NCI-H146 (cell line): ENCODE data around the gene KCMF1.

Experiments used
- DNase-seq: peaks from one replicate; lab custom pipeline; 2025; lab: John Stamatoyannopoulos, UW

KCMF1 gene

GRCh38 chr2:84956334-84957297 lies 14.3 kb upstream of the KCMF1 start:
- DNase-seq: no peak

DNA sequence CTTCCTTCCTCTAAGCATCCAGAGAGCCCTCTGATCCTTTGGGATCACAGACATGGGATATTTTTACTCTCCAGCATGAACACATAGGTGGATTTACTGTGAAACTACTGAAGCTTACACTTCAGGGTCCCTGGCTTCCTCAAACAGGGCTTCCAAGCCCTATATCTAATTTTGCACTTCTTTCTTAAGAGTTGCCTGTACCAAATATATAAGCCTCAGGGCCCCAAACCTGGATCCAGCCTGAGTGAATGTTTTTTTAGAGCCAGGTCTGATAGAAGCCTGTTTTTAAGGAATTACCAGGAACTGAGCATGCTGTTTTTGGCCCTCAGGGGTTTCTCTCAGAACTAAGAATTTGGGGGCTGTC lies 13.2 kb upstream of the KCMF1 start:
- DNase-seq: peak; percentile 24

DNA sequence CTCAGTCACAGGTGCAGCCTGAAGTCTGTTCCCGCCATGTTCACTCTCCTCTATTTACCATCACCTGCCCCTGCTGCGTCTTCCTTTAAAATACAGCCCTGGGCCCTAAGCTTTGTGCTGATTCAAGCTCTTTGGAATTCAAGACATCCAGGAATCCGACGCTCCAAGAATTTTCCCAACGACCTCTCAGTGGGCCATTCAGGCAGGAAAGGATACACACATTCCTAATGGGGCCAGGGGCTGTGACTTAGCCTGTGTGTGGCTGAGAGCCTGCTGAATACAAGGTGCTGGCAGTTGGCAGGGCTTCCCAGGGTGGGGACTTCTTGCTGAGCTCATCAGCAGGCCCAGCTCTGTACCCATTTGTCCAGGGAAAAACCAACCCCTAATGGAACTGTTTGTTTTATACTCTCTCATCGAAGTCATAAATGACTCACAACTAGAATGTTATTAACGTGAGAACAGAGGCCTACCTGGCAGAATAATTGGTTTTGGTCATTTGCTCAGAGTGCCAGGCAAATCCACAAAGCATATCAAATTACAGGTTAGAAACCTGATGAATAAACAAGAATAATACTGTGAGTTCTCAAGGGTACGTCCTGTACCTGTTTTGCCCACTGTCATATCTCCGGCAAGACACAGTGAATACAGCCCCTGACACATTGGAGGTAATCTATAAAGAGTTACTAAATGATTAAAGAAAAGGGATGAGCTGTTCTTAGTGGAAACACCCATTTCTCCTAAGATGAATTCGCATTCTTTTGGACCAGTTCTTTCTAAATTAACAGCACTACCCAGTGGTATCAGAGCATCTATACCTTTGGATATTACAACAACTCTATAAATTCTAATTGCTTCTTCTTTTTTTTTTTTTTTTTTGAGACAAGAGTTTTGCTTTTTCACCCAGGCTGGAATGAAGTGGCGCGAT lies 12.6 kb upstream of the KCMF1 start:
- DNase-seq: peak; percentile 84

DNA sequence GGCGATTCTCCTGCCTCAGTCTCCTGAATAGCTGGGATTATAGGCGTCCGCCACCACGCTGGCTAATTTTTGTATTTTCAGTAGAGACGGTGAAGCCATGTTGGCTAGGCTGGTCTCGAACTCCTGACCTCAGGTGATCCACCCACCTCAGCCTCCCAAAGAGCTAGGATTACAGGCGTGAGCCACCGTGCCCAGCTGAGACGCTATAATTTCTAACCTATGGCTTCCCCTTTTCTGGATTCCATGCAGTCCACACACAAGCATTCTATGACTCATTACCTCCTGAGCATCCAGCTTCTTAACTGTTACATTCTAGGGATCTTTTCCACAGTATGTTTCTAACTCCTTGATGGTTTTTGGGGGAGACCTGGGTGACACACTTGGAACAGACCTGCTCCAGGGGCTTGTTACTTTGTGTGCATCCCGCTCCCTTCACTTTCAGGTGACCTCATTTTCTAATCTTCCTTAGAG lies 11.8 kb upstream of the KCMF1 start:
- DNase-seq: no peak

DNA sequence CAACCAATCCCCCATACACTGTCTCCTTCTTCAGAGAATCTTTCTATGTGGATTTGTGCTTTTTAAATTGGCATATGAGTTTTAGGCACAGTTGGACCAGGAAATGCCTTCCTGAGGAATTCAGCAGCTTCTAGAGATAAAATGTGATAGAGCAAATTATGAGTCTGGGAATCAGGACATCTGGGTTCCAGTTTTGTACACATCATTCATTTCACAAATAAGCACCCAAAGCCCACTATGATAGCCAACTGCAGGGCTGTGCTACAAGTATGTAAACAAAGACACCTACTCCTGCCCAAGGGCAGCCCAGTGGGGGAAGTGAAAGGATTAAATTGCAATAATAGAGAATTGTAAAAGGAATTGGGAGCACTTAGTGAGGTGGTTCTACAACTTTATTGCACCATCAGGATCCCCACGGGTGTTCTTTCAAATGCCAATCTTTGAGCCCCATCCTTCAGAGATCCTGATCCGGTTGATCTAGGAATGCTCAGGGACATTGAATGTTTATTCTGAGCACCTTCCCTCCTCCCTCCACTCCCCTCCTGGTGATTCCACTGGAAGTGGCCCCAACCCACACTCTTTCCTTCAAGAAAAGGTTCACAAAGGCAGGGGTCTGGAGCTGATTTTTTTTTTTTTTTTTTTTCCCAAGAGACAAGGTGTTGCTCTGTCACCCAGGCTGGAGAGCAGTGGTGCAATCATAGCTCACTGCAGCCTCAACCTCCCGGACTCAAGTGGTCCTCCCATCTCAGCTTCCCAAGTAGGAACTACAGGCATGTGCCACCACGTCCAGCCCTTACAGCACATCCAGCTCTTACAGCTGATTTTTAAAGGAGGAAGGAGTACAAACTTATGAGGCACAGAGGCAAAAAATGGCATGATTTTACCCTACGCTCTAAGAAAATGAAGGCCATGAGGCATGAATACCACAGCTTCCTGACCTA lies 11.1 kb upstream of the KCMF1 start:
- peak; percentile 54 for DNase-seq

GRCh38 chr2:84962917-84963316 lies 8.0 kb upstream of the KCMF1 start:
- DNase-seq: no peak

DNA sequence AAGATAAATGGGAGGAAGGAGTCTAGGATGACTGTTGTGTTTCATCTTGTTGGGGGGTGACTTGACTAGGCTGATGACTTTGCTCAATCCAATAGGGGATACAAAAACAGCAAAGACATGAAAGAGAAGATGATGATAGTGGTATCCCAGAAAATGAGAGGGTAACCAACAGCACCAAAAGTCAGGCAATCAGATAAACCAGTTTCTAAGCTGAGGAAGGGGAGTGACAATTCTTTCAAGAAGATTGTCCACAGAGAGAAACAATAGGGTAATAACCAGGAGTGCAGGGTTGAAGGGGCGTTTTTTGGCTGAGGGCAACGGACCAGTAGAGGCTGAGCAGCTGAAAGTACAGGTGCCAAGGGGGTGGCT lies 7.7 kb upstream of the KCMF1 start:
- DNase-seq: no peak

DNA sequence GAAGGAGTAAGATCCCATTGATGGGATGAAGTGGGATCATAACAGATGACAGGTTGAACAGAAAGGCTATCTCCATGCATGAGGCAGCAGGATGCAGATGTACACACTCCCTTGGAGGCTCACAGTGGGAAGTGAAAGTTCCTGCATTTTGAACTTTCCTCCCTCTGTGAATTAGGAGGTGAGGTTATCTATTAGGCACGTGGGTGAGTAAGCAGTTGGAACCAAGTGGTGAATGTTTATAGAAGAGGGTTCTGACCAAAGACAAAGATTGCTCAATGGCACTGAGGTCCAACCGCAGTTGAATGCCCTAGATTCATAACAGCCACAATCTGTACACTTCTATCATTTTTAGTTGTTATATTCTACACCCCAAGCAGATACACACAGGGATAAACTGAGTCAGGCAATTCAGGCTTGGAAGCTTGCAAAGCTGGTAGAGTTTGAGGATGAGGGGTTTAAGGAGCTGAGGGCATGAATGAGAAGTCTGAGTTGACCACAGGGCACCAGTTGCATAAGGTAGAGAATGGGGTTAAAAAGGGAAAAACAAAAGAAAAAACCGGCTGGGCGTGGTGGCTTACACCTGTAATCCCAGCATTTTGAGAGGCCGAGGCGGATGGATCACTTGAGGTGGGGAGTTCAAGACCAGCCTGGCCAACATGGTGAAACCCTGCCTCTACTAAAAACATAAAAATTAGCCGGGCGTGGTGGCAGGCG lies 7.1 kb upstream of the KCMF1 start:
- DNase-seq: no peak

- DNase-seq: no peak
These were observed 6.4 kb upstream of the KCMF1 start for GRCh38 chr2:84964406-84965191.

DNA sequence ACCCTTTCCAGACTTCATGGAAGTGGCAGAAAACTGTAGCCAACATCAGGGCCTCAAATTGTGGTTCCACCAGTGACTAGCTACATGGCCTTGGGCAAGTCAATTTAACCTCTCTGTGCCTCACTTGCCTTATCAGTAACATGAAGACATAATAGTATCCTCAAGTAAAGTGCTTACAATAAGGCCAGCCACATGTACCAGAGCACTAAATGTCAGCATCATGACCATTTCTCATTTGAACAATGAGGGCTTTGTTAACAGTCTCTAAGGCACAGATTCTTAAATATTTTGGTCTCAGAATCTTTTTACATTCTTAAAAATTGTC lies 5.8 kb upstream of the KCMF1 start:
- no peak for DNase-seq

GRCh38 chr2:84965827-84966226 lies 5.1 kb upstream of the KCMF1 start:
- DNase-seq: no peak

DNA sequence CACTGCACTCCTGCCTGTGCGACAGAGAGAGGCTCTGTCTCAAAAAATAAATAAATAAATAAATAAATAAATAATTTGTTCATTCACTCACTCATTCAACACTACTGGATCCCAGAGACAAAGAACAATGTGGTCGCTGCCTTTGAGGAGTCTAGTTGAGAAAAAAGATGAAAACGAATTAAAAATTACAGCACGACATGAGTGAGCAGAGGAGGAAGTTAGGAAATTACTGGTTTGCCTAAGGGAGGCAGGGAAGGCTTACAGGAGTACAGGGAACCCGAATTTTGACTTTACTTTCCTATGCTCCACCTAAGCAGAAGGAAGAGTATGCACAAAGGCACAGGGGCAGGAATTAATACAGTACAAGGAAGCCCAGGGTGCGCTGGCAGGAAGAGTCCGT lies 4.2 kb upstream of the KCMF1 start:
- DNase-seq: no peak

DNA sequence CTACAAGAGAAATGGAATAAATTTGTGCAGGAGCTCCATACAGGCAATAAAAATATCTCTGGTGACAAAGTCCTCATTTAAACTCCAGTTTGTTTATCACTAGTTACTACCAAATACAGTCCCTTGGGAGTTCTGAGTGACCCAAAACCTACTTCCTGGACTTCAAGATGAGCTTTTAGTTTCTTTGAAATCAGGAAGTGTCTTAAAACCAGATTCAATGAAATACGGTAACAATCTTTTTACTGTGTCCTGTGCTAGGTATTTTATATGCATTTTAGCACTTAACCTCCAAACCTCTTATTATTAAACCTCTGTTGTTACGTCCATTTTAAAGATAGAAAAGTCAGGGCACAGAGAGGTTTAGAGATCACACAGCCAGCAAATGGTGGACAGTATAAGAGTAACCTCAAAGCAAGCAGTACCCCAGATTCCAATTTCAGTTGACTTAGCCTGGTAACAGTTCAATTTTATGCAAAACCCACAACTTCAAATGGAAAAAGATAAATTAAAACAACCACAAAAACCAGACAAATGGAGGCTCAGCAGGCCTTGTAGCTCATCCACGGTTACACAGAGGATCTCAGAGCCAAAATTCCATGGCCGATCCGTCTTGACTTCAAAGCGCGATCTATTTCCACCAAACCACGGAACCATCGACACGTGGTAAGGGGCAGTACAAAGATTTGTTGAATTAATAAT lies 1.3 kb upstream of the KCMF1 start:
- no peak for DNase-seq

DNA sequence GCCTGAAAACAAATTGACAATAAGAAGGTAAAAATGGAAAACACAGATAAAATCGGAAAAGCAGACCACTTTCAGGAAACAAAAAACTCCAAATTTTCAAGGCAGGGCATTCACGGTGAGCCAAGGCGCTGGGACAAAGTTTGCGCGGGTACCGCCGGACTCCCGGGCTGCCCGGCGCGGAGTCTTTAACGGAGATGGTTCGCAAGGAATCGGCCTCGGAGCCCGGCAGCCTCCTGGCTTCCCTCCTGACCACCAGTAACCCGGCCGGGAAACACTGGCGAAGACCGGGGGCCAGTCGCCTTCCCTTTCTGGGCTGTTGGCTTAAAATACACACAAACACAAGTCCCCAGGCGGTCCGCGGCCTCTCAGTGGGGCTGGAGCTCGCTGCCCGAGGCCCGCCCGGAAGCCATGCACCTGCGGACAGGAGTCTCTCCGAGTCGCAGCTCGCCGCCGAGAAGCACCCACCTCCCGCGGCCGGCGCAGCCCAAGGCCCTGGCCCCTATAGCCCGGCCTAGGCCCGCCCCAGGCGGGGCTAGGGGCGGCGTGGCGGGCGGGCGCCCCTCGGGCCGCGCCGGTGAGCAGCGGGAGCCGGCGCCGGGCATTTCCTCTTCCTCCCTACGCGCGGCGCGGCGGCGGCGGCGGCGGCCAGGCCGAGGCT lies 622 bp upstream of the KCMF1 start:
- peak; percentile 86 for DNase-seq

- DNase-seq: peak; percentile 62
These were observed 697 bp downstream of the KCMF1 start for GRCh38 chr2:84971510-84972206.

- no peak for DNase-seq
These were observed 1.3 kb downstream of the KCMF1 start for GRCh38 chr2:84972207-84972783.

DNA sequence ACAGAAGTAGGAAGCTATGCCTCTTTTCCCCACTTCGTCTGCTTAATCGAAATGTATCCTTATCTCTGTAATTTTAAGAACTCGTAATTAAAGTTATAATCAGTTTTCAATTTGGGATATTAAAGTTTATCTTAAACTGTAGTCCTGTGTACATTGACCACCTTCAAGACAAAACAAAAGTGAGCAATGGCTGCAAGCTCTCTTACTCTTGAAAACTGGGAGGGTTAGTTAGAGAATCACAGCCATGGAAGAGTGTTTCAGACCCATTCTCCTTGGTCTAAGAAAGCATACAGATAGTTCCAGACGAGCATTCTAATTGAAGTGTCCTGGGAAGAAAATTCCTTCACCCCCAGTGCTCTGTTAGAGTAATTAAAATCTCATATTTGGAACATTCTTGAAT lies 2.0 kb downstream of the KCMF1 start:
- no peak for DNase-seq

GRCh38 chr2:84980263-84980983 lies 9.5 kb downstream of the KCMF1 start:
- DNase-seq: no peak
